ENCODE data around the gene GLS.

DNA sequence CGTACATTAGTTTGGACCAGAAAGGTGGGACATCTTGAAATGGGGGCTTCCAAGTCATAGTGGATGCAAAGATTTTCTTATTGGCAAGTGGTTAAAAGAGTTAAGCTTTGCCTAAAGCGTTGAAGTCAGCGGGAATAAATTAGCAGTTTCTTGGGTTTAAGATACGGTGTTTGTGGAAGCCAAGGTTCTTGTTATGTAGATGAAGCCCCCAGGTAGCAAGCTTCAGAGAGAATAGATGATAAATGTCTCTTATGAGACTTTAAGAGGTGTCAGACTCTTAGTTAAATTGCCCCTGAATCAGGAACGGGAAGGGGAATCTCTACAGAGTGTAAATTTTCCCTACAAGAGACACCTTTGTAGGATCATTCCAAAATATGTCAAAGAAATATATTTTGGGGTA lies 10.9 kb upstream of the GLS start:
- TF ChIP-seq EZH2phosphoT487 (IDR thresholded peaks at IDR 0.05; ENCODE audit: borderline replicate concordance) (no peak), CEBPB (IDR thresholded peaks at IDR 0.05; ENCODE audit: low read depth) (no peak), POLR2AphosphoS5 (IDR thresholded peaks at IDR 0.05; ENCODE audit: low read depth, low read length) (no peak)
- TF ChIP-seq, protein P1, sequence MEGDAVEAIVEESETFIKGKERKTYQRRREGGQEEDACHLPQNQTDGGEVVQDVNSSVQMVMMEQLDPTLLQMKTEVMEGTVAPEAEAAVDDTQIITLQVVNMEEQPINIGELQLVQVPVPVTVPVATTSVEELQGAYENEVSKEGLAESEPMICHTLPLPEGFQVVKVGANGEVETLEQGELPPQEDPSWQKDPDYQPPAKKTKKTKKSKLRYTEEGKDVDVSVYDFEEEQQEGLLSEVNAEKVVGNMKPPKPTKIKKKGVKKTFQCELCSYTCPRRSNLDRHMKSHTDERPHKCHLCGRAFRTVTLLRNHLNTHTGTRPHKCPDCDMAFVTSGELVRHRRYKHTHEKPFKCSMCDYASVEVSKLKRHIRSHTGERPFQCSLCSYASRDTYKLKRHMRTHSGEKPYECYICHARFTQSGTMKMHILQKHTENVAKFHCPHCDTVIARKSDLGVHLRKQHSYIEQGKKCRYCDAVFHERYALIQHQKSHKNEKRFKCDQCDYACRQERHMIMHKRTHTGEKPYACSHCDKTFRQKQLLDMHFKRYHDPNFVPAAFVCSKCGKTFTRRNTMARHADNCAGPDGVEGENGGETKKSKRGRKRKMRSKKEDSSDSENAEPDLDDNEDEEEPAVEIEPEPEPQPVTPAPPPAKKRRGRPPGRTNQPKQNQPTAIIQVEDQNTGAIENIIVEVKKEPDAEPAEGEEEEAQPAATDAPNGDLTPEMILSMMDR (IDR thresholded peaks at IDR 0.05 in 2 of 3, conservative IDR thresholded peaks at IDR 0.05 in 1 of 3; ENCODE audit: borderline replicate concordance in 1 of 3, insufficient read depth in 1 of 3, low read depth in 2 of 3, low read length in 2 of 3) = no peak
- TF ChIP-seq, protein P2, sequence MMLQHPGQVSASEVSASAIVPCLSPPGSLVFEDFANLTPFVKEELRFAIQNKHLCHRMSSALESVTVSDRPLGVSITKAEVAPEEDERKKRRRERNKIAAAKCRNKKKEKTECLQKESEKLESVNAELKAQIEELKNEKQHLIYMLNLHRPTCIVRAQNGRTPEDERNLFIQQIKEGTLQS (IDR thresholded peaks at IDR 0.05) = no peak

Data from HCT116 (cell line).